GM12892 (cell line): ENCODE results near the gene ERO1B.

Source experiments
- POLR2A ChIP-seq: IDR thresholded peaks from 2 replicates; pipeline ENCODE4 v1.6.1; 2011; ENCODE audit warnings: low read depth, low read length, control low read depth
- POLR2AphosphoS5 ChIP-seq: IDR thresholded peaks from 2 replicates; pipeline ENCODE4 v1.6.1; 2011; ENCODE audit warnings: low read depth, low read length, control low read depth
- TAF1 ChIP-seq: IDR thresholded peaks from 2 replicates; pipeline ENCODE4 v1.6.1; 2011; ENCODE audit warnings: low read depth, mild to moderate bottlenecking, control low read depth, low read length, borderline replicate concordance

- TF ChIP-seq POLR2A (no peak), TAF1 (no peak), POLR2AphosphoS5 (no peak)
These were observed 100.7 kb downstream of the ERO1B start for GRCh38 chr1:236181059-236181458.
